HG03095 (cell line): ENCODE measurements around the gene OR2S2.

Experiments used
- ATAC-seq: cut with Tn5 transposase; IDR thresholded peaks from one replicate; pipeline ENCODE4 v1.9.1; 2021; ENCODE audit warnings: moderate library complexity; ENCODE audit not compliant: unreplicated experiment

OR2S2 gene

GRCh38 chr9:35965011-35965410 lies 7.1 kb upstream of the OR2S2 start:
- no peak for ATAC-seq

- no peak for ATAC-seq
These were observed 4.4 kb upstream of the OR2S2 start for GRCh38 chr9:35962126-35962906.

- no peak for ATAC-seq
These were observed 2.2 kb upstream of the OR2S2 start for GRCh38 chr9:35960039-35960655.

GRCh38 chr9:35956651-35957050 lies 1.3 kb downstream of the OR2S2 start:
- ATAC-seq, result no peak

GRCh38 chr9:35954942-35955546 lies 2.9 kb downstream of the OR2S2 start:
- no peak for ATAC-seq

- ATAC-seq, result no peak
These were observed 5.3 kb downstream of the OR2S2 start for GRCh38 chr9:35952526-35953191.

GRCh38 chr9:35951736-35952135 lies 6.2 kb downstream of the OR2S2 start:
- no peak for ATAC-seq

GRCh38 chr9:35948901-35949318 lies 9.0 kb downstream of the OR2S2 start:
- no peak for ATAC-seq

- ATAC-seq, result no peak
These were observed 9.5 kb downstream of the OR2S2 start for GRCh38 chr9:35948451-35948850.

GRCh38 chr9:35945341-35946018 lies 12.5 kb downstream of the OR2S2 start:
- no peak for ATAC-seq

GRCh38 chr9:35944841-35945240 lies 13.1 kb downstream of the OR2S2 start:
- no peak for ATAC-seq

- ATAC-seq, result no peak
These were observed 13.8 kb downstream of the OR2S2 start for GRCh38 chr9:35944173-35944572.

- no peak for ATAC-seq
These were observed 15.7 kb downstream of the OR2S2 start for GRCh38 chr9:35942286-35942685.

GRCh38 chr9:35940458-35941407 lies 17.2 kb downstream of the OR2S2 start:
- no peak for ATAC-seq

- no peak for ATAC-seq
These were observed 18.2 kb downstream of the OR2S2 start for GRCh38 chr9:35939679-35940250.

GRCh38 chr9:35938474-35939356 lies 19.2 kb downstream of the OR2S2 start:
- no peak for ATAC-seq

GRCh38 chr9:35937227-35937626 lies 20.7 kb downstream of the OR2S2 start:
- ATAC-seq, result no peak

- no peak for ATAC-seq
These were observed 22.0 kb downstream of the OR2S2 start for GRCh38 chr9:35935755-35936509.
